GM06990 (cell line): Measurements from ENCODE around the gene DAPK2.
A peak's percentile ranks its signal among the peaks of the same experiment; 100 is the strongest.

Source experiments
- DNase-seq: peaks from one replicate; pipeline ENCODE4 v3.0.0-alpha.2; 2011; ENCODE audit not compliant: insufficient read length; ENCODE audit errors: extremely low read depth
- H3K27me3 ChIP-seq: replicated peaks from 2 replicates; pipeline ENCODE4 v1.6.0; 2011; ENCODE audit warnings: low read length; ENCODE audit not compliant: control insufficient read depth, insufficient read depth
- H3K36me3 ChIP-seq: 2 replicates; pipeline ENCODE4 v1.5.1; 2011; ENCODE audit warnings: low read length; ENCODE audit not compliant: control insufficient read depth, insufficient read depth
- H3K4me3 ChIP-seq: replicated peaks from 2 replicates; pipeline ENCODE4 v1.5.1; 2011; ENCODE audit warnings: low read depth, mild to moderate bottlenecking, control low read depth, low read length
- CTCF ChIP-seq: IDR thresholded peaks from 2 replicates; pipeline ENCODE4 v1.5.1; 2011; ENCODE audit warnings: low read length, control low read depth, mild to moderate bottlenecking, inconsistent platforms; ENCODE audit not compliant: insufficient read depth, poor library complexity, severe bottlenecking

Gene DAPK2

GRCh38 chr15:64013179-64014062 is 32.9 kb downstream of the DAPK2 start:
- no peak for TF ChIP-seq CTCF
- Histone ChIP-seq H3K4me3 (no peak overlapping the region), H3K36me3 (no peaks in the 10 kb centered on the region), H3K27me3 (no peaks in the 10 kb centered on the region)
- DNase-seq = no peak

GRCh38 chr15:64011736-64012135 is 34.5 kb downstream of the DAPK2 start:
- TF ChIP-seq CTCF = no peak
- Histone ChIP-seq H3K4me3 (no peak overlapping the region), H3K27me3 (no peaks in the 10 kb centered on the region), H3K36me3 (no peaks in the 10 kb centered on the region)
- no peak for DNase-seq

- Histone ChIP-seq H3K4me3 (no peak overlapping the region), H3K27me3 (no peaks in the 10 kb centered on the region), H3K36me3 (no peaks in the 10 kb centered on the region)
- peak; percentile 76 for DNase-seq
- peak; percentile 52 for TF ChIP-seq CTCF
These were observed 35.6 kb downstream of the DAPK2 start for GRCh38 chr15:64010719-64011118.

- no peak overlapping the region for H3K4me3 ChIP-seq
- H3K36me3 ChIP-seq = no peaks in the 10 kb centered on the region
- no peak for TF ChIP-seq CTCF
- DNase-seq = peak; percentile 42
- H3K27me3 ChIP-seq = no peaks in the 10 kb centered on the region
These were observed 36.5 kb downstream of the DAPK2 start for GRCh38 chr15:64009798-64010261.

- Histone ChIP-seq H3K36me3 (no peaks in the 10 kb centered on the region), H3K27me3 (no peaks in the 10 kb centered on the region), H3K4me3 (no peak overlapping the region)
- DNase-seq = no peak
- no peak for TF ChIP-seq CTCF
These were observed 37.0 kb downstream of the DAPK2 start for GRCh38 chr15:64009241-64009640.
